WTC11 (cell line): ENCODE results near the gene POU3F4. TPM values are rescaled to one million over a fixed set of nuclear protein-coding genes. Genes with fewer than 3 reads are reported as not detected.

Source experiments
- ATAC-seq: fragments of 200-7000 bp; cut with Tn5 transposase; 2 replicates; pipeline ENCODE4 v1.10.0; 2021; ENCODE audit warnings: mild to moderate bottlenecking, moderate library complexity
- CTCF ChIA-PET: fragments of 300-600 bp; sonication (Branson Sonifier 250); formaldehyde crosslinking; loops from one replicate; lab custom pipeline; 2021; ENCODE audit warnings: antibody characterized with exemption; lab: Charles Lee
- POLR2A ChIA-PET: fragments of 350-600 bp; sonication (Branson Sonifier 250); formaldehyde crosslinking; loops from one replicate; lab custom pipeline; 2021; ENCODE audit warnings: antibody characterized with exemption; lab: Charles Lee
- DNase-seq: peaks from one replicate; pipeline ENCODE4 v3.0.0; 2021; ENCODE audit warnings: low spot score
- H3K27ac Mint-ChIP-seq: 2 replicates; pipeline ENCODE4 v1.8.0; 2021; ENCODE audit warnings: mixed read lengths
- H3K27me3 Mint-ChIP-seq: 2 replicates; pipeline ENCODE4 v1.8.0; 2021; ENCODE audit warnings: low read depth, mild to moderate bottlenecking, moderate library complexity, mixed read lengths
- H3K36me3 Mint-ChIP-seq: 2 replicates; pipeline ENCODE4 v1.8.0; 2021; ENCODE audit warnings: mixed read lengths
- H3K4me1 Mint-ChIP-seq: 2 replicates; pipeline ENCODE4 v1.8.0; 2022; ENCODE audit warnings: mixed read lengths
- H3K4me3 Mint-ChIP-seq: 2 replicates; pipeline ENCODE4 v1.8.0; 2021; ENCODE audit warnings: mild to moderate bottlenecking, moderate library complexity, mixed read lengths
- H3K9me3 Mint-ChIP-seq: 2 replicates; pipeline ENCODE4 v1.8.0; 2021; ENCODE audit warnings: mixed read lengths
- ATF1 ChIP-seq: sonication (generic); formaldehyde crosslinking; IDR thresholded peaks from 2 replicates; pipeline ENCODE4 v1.8.1; 2023; ENCODE audit warnings: mild to moderate bottlenecking, moderate library complexity, missing genetic modification reagents
- ATF3 ChIP-seq: sonication (generic); formaldehyde crosslinking; conservative IDR thresholded peaks from 2 replicates; pipeline ENCODE4 v1.8.1; 2022; ENCODE audit warnings: mild to moderate bottlenecking, missing genetic modification reagents
- CREB1 ChIP-seq: sonication (generic); formaldehyde crosslinking; IDR thresholded peaks from 2 replicates; pipeline ENCODE4 v1.8.0; 2023; ENCODE audit warnings: mild to moderate bottlenecking, missing genetic modification reagents
- E2F4 ChIP-seq: sonication (generic); formaldehyde crosslinking; IDR thresholded peaks from 2 replicates; pipeline ENCODE4 v1.8.1; 2022; ENCODE audit warnings: low read depth, mild to moderate bottlenecking, moderate library complexity, missing genetic modification reagents, borderline replicate concordance
- ETV6 ChIP-seq: sonication (generic); formaldehyde crosslinking; IDR thresholded peaks from 2 replicates; pipeline ENCODE4 v1.8.1; 2022; ENCODE audit warnings: mild to moderate bottlenecking, missing genetic modification reagents
- FOXP1 ChIP-seq: sonication (generic); formaldehyde crosslinking; IDR thresholded peaks from 2 replicates; pipeline ENCODE4 v1.8.0; 2022; ENCODE audit warnings: missing genetic modification reagents, mild to moderate bottlenecking, moderate library complexity, borderline replicate concordance
- HMGA2 ChIP-seq: fragments of 250-450 bp; sonication (Bioruptor Pico); IDR thresholded peaks from 2 replicates; pipeline ENCODE4 v1.4.0; 2021; ENCODE audit warnings: mild to moderate bottlenecking, moderate library complexity
- MLX ChIP-seq: sonication (generic); formaldehyde crosslinking; IDR thresholded peaks from 2 replicates; pipeline ENCODE4 v1.8.1; 2023; ENCODE audit warnings: mild to moderate bottlenecking, missing genetic modification reagents, moderate library complexity
- MYBL2 ChIP-seq: sonication (generic); formaldehyde crosslinking; IDR thresholded peaks from 2 replicates; pipeline ENCODE4 v1.8.1; 2023; ENCODE audit warnings: mild to moderate bottlenecking, moderate library complexity, missing genetic modification reagents
- NFATC4 ChIP-seq: fragments of 250-450 bp; sonication (Bioruptor Pico); IDR thresholded peaks from 2 replicates; pipeline ENCODE4 v1.9.0; 2021; ENCODE audit warnings: mild to moderate bottlenecking
- NR2C2 ChIP-seq: sonication (generic); formaldehyde crosslinking; IDR thresholded peaks from 2 replicates; pipeline ENCODE4 v1.8.0; 2022; ENCODE audit warnings: mild to moderate bottlenecking, missing genetic modification reagents
- PREB ChIP-seq: sonication (generic); formaldehyde crosslinking; IDR thresholded peaks from 2 replicates; pipeline ENCODE4 v1.8.1; 2022; ENCODE audit warnings: mild to moderate bottlenecking, missing genetic modification reagents, moderate library complexity, borderline replicate concordance
- RELA ChIP-seq: sonication (generic); formaldehyde crosslinking; IDR thresholded peaks from 2 replicates; pipeline ENCODE4 v1.8.1; 2022; ENCODE audit warnings: missing genetic modification reagents, mild to moderate bottlenecking, borderline replicate concordance
- SMAD3 ChIP-seq: sonication (generic); formaldehyde crosslinking; IDR thresholded peaks from 2 replicates; pipeline ENCODE4 v1.8.0; 2022; ENCODE audit warnings: missing genetic modification reagents, mild to moderate bottlenecking, borderline replicate concordance
- SOX15 ChIP-seq: fragments of 250-450 bp; sonication (Bioruptor Pico); IDR thresholded peaks from 2 replicates; pipeline ENCODE4 v1.9.0; 2021; ENCODE audit warnings: mild to moderate bottlenecking
- TP53 ChIP-seq: sonication (generic); formaldehyde crosslinking; IDR thresholded peaks from 2 replicates; pipeline ENCODE4 v1.8.1; 2023; ENCODE audit warnings: mild to moderate bottlenecking, missing genetic modification reagents
- ZNF121 ChIP-seq: sonication (generic); formaldehyde crosslinking; IDR thresholded peaks from 2 replicates; pipeline ENCODE4 v1.8.0; 2023; ENCODE audit warnings: missing genetic modification reagents
- ZNF138 ChIP-seq: sonication (generic); formaldehyde crosslinking; conservative IDR thresholded peaks from 2 replicates; pipeline ENCODE4 v1.8.1; 2022; ENCODE audit warnings: mild to moderate bottlenecking, moderate library complexity, missing genetic modification reagents
- ZNF416 ChIP-seq: fragments of 250-450 bp; sonication (Bioruptor Pico); IDR thresholded peaks from 2 replicates; pipeline ENCODE4 v1.9.0; 2021; ENCODE audit warnings: mild to moderate bottlenecking, inconsistent platforms
- total RNA-seq: library from RNA; stranded (reverse); gene quantifications from 3 replicates; pipeline ENCODE4 v1.2.3, GENCODE V29; 2021
- TF ChIP-seq, protein P1 (sequence below): fragments of 250-450 bp; sonication (Bioruptor Pico); IDR thresholded peaks from 2 replicates; pipeline ENCODE4 v1.8.0; 2021; ENCODE audit warnings: mild to moderate bottlenecking
- TF ChIP-seq, protein P2 (sequence below): sonication (generic); formaldehyde crosslinking; IDR thresholded peaks from 2 replicates; pipeline ENCODE4 v1.8.1; 2022; ENCODE audit warnings: low read depth, missing genetic modification reagents, borderline replicate concordance
- TF ChIP-seq, protein P3 (sequence below): fragments of 250-450 bp; sonication (Bioruptor Pico); IDR thresholded peaks from 2 replicates; pipeline ENCODE4 v1.9.0; 2021; ENCODE audit warnings: moderate library complexity, mild to moderate bottlenecking, inconsistent platforms, borderline replicate concordance
- TF ChIP-seq, protein P4 (sequence below): sonication (generic); formaldehyde crosslinking; IDR thresholded peaks from 2 replicates; pipeline ENCODE4 v1.8.1; 2023; ENCODE audit warnings: mild to moderate bottlenecking, moderate library complexity, missing genetic modification reagents

The POU3F4 gene
- total RNA-seq, 1 experiment from 2014 or later: 3.6 TPM

DNA sequence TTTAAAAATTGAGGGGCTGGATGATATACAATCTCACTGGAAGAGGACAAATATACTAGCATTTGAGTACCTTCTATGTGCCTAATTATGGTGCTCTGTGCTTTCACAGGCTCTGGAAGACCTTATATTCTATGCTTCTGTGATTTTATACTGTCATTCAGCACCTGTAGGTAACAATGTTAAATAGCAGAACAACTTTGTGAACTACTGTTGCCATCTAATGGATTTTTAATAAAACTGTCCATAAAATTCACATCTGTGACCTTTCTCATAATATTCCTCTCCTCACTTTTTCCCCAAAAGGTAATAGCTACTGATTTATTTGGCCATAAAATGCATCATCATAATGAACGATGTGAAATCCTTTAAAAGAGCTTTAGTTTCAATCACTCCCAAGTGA is 21.9 kb downstream of the POU3F4 start:
- Mint-ChIP-seq H3K9me3 (no peaks in the 10 kb centered on the region), H3K27me3 (peaks cover 4% of the 10 kb centered on the region; the same call in 1 of the 2 replicates), H3K36me3 (no peaks in the 10 kb centered on the region), H3K4me1 (peaks cover 18% of the 10 kb centered on the region), H3K27ac (no peak overlapping the region)
- DNase-seq (no peak), ATAC-seq (no peak)
- ChIA-PET POLR2A (no interaction called here), CTCF (no interaction called here)
- TF ChIP-seq ZNF416: no peak
- TF ChIP-seq MLX (CRISPR knock-in tag): no peak
- no peak for TF ChIP-seq SOX15 (CRISPR knock-in tag)
- no peak for TF ChIP-seq FOXP1 (CRISPR knock-in tag)
- TF ChIP-seq, protein P1, sequence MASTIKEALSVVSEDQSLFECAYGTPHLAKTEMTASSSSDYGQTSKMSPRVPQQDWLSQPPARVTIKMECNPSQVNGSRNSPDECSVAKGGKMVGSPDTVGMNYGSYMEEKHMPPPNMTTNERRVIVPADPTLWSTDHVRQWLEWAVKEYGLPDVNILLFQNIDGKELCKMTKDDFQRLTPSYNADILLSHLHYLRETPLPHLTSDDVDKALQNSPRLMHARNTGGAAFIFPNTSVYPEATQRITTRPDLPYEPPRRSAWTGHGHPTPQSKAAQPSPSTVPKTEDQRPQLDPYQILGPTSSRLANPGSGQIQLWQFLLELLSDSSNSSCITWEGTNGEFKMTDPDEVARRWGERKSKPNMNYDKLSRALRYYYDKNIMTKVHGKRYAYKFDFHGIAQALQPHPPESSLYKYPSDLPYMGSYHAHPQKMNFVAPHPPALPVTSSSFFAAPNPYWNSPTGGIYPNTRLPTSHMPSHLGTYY (CRISPR knock-in tag): no peak
- TF ChIP-seq MYBL2 (CRISPR knock-in tag): no peak
- TF ChIP-seq NR2C2 (CRISPR knock-in tag): no peak
- no peak for TF ChIP-seq NFATC4
- no peak for TF ChIP-seq PREB (CRISPR knock-in tag)
- TF ChIP-seq HMGA2 (CRISPR knock-in tag): no peak
- TF ChIP-seq, protein P2, sequence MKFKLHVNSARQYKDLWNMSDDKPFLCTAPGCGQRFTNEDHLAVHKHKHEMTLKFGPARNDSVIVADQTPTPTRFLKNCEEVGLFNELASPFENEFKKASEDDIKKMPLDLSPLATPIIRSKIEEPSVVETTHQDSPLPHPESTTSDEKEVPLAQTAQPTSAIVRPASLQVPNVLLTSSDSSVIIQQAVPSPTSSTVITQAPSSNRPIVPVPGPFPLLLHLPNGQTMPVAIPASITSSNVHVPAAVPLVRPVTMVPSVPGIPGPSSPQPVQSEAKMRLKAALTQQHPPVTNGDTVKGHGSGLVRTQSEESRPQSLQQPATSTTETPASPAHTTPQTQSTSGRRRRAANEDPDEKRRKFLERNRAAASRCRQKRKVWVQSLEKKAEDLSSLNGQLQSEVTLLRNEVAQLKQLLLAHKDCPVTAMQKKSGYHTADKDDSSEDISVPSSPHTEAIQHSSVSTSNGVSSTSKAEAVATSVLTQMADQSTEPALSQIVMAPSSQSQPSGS (CRISPR knock-in tag): no peak
- no peak for TF ChIP-seq TP53 (CRISPR knock-in tag)
- TF ChIP-seq, protein P3, sequence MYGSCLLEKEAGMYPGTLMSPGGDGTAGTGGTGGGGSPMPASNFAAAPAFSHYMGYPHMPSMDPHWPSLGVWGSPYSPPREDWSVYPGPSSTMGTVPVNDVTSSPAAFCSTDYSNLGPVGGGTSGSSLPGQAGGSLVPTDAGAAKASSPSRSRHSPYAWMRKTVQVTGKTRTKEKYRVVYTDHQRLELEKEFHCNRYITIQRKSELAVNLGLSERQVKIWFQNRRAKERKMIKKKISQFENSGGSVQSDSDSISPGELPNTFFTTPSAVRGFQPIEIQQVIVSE (CRISPR knock-in tag): no peak
- no peak for TF ChIP-seq E2F4 (CRISPR knock-in tag)
- TF ChIP-seq CREB1 (CRISPR knock-in tag): no peak
- TF ChIP-seq, all 79 proteins: peak for 0
- no peak overlapping the region for H3K4me3 Mint-ChIP-seq

DNA sequence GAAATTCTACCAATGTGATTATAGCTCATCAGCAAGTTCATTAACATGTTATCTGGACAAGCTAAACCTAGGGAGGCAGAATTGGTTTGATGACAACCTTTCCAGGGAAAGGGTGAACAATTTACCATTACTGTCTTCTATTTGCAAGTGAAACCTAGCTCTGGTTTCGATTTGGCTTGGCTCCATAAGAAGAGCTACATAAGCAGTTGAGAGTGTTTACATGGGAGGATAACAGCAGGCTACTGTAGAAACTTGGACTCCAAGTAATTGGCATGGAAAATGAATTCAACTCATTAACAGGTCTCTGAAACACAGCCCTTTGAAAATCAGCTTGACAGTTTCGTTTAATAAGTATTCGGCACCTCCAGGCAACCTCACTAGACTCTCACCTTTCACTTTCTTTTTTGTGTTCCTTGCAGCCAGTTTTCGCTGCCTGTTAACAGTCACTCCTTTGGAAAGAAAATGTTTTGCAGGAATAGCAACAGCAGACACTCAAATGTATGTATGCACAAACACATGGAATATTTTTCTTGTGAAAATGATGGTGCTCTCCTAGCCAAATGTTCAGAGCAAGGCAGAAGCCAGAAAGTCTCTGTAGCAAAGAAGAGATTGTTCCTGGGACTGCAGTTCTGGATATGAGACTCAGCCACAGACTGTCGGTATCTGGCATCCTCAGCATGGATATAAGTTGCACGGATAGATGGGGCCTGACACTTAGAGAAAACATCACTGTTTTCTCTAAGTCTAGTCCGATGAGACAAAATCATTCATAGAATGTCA is 27.5 kb downstream of the POU3F4 start:
- ATAC-seq (no peak), DNase-seq (no peak)
- H3K27me3 Mint-ChIP-seq: no peaks in the 10 kb centered on the region
- peaks cover 12% of the 10 kb centered on the region for H3K4me1 Mint-ChIP-seq
- H3K4me3 Mint-ChIP-seq: no peak overlapping the region
- H3K36me3 Mint-ChIP-seq: no peaks in the 10 kb centered on the region
- no peak overlapping the region for H3K27ac Mint-ChIP-seq
- ChIA-PET CTCF (no interaction called here), POLR2A (no interaction called here)
- no peaks in the 10 kb centered on the region for H3K9me3 Mint-ChIP-seq
- TF ChIP-seq SMAD3 (CRISPR knock-in tag) (no peak), PREB (CRISPR knock-in tag) (no peak), ATF1 (CRISPR knock-in tag) (no peak), RELA (CRISPR knock-in tag) (no peak), ETV6 (no peak), ATF3 (no peak), ZNF138 (no peak), ZNF121 (CRISPR knock-in tag) (no peak)
- TF ChIP-seq, protein P4, sequence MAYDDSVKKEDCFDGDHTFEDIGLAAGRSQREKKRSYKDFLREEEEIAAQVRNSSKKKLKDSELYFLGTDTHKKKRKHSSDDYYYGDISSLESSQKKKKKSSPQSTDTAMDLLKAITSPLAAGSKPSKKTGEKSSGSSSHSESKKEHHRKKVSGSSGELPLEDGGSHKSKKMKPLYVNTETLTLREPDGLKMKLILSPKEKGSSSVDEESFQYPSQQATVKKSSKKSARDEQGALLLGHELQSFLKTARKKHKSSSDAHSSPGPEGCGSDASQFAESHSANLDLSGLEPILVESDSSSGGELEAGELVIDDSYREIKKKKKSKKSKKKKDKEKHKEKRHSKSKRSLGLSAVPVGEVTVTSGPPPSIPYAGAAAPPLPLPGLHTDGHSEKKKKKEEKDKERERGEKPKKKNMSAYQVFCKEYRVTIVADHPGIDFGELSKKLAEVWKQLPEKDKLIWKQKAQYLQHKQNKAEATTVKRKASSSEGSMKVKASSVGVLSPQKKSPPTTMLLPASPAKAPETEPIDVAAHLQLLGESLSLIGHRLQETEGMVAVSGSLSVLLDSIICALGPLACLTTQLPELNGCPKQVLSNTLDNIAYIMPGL (CRISPR knock-in tag): no peak
